Measurements from ENCODE around the gene RELN.

DNA sequence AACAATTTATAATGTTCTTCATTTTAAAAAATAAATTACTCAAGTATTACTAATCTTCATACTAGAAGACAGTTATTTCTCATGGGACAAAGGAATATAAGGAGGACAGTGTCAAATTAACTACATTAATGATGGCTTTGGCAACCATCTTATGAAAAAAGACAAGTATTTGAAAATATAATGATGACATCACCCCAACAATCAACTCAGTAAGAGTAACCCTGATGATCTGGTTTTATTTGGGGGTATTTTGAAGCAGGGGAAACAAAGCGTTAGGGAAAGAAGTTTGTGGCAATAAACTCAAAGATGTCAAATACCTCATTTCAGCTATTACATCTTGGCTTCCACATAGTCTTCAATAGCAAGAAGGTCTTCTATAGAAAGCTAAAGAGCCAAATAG is 29.0 kb upstream of the RELN start:
- TF ChIP-seq, protein P1, sequence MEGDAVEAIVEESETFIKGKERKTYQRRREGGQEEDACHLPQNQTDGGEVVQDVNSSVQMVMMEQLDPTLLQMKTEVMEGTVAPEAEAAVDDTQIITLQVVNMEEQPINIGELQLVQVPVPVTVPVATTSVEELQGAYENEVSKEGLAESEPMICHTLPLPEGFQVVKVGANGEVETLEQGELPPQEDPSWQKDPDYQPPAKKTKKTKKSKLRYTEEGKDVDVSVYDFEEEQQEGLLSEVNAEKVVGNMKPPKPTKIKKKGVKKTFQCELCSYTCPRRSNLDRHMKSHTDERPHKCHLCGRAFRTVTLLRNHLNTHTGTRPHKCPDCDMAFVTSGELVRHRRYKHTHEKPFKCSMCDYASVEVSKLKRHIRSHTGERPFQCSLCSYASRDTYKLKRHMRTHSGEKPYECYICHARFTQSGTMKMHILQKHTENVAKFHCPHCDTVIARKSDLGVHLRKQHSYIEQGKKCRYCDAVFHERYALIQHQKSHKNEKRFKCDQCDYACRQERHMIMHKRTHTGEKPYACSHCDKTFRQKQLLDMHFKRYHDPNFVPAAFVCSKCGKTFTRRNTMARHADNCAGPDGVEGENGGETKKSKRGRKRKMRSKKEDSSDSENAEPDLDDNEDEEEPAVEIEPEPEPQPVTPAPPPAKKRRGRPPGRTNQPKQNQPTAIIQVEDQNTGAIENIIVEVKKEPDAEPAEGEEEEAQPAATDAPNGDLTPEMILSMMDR (IDR thresholded peaks at IDR 0.05) = no peak
- TF ChIP-seq EP300 (IDR thresholded peaks at IDR 0.05) (no peak), POLR2AphosphoS5 (IDR thresholded peaks at IDR 0.05) (no peak)
